Osteocyte (in vitro differentiated cells): ENCODE results near the gene RABGEF1. TPM values are rescaled to one million over a fixed set of nuclear protein-coding genes. Genes with fewer than 3 reads are reported as not detected.

Experiments
- DNase-seq: peaks from one replicate; pipeline ENCODE4 v3.0.0; 2021; ENCODE audit warnings: mixed read lengths; ENCODE audit not compliant: unreplicated experiment; ENCODE audit errors: extremely low spot score
- H3K27ac Mint-ChIP-seq: one replicate; pipeline ENCODE4 v1.8.0; 2021; ENCODE audit warnings: mild to moderate bottlenecking, mixed read lengths; ENCODE audit not compliant: unreplicated experiment
- H3K27me3 Mint-ChIP-seq: one replicate; pipeline ENCODE4 v1.8.0; 2021; ENCODE audit warnings: mixed read lengths; ENCODE audit not compliant: unreplicated experiment
- H3K36me3 Mint-ChIP-seq: one replicate; pipeline ENCODE4 v1.8.0; 2021; ENCODE audit warnings: mixed read lengths; ENCODE audit not compliant: unreplicated experiment
- H3K4me1 Mint-ChIP-seq: one replicate; pipeline ENCODE4 v1.8.0; 2021; ENCODE audit warnings: mixed read lengths; ENCODE audit not compliant: unreplicated experiment
- H3K4me3 Mint-ChIP-seq: one replicate; pipeline ENCODE4 v1.8.0; 2021; ENCODE audit warnings: mild to moderate bottlenecking, moderate library complexity, mixed read lengths; ENCODE audit not compliant: unreplicated experiment
- H3K9me3 Mint-ChIP-seq: one replicate; pipeline ENCODE4 v1.8.0; 2021; ENCODE audit warnings: mixed read lengths; ENCODE audit not compliant: unreplicated experiment
- total RNA-seq: library from RNA; stranded (reverse); gene quantifications from 2 replicates; pipeline ENCODE4 v1.2.1, GENCODE V29; 2021
- TF ChIP-seq, protein P1 (sequence below): fragments of 200-600 bp; sonication (generic); IDR thresholded peaks from 2 replicates; pipeline ENCODE4 v1.5.0; 2021; ENCODE audit warnings: antibody characterized with exemption, mild to moderate bottlenecking, moderate library complexity

The RABGEF1 gene
- total RNA-seq, 1 donor from 2014 or later = 25.3 TPM

DNA sequence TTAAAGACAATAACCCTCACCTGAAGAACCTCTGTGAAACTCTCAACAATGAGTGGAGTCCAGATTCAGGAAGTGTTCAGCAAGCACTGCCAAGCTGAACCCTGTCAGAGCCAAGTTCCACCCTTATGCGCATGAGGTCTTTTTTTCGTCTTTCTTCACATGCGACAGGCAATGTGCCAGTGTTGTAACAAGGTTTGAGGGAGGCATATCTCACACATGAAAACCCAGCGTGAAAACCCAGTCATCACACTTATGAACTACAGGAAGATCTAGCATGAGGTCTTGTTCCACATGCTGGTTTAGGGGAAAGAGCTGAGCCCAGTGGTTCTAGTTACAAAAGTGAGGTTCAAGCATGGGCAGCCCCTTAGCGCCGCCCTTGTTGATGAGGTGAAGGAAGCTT lies 49.7 kb downstream of the RABGEF1 start:
- Mint-ChIP-seq H3K9me3 (no peaks in the 10 kb centered on the region), H3K4me1 (peaks cover 14% of the 10 kb centered on the region), H3K27ac (no peak overlapping the region), H3K36me3 (peaks cover 27% of the 10 kb centered on the region), H3K27me3 (no peaks in the 10 kb centered on the region), H3K4me3 (no peak overlapping the region)
- no peak for DNase-seq
- TF ChIP-seq, protein P1, sequence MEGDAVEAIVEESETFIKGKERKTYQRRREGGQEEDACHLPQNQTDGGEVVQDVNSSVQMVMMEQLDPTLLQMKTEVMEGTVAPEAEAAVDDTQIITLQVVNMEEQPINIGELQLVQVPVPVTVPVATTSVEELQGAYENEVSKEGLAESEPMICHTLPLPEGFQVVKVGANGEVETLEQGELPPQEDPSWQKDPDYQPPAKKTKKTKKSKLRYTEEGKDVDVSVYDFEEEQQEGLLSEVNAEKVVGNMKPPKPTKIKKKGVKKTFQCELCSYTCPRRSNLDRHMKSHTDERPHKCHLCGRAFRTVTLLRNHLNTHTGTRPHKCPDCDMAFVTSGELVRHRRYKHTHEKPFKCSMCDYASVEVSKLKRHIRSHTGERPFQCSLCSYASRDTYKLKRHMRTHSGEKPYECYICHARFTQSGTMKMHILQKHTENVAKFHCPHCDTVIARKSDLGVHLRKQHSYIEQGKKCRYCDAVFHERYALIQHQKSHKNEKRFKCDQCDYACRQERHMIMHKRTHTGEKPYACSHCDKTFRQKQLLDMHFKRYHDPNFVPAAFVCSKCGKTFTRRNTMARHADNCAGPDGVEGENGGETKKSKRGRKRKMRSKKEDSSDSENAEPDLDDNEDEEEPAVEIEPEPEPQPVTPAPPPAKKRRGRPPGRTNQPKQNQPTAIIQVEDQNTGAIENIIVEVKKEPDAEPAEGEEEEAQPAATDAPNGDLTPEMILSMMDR = no peak

DNA sequence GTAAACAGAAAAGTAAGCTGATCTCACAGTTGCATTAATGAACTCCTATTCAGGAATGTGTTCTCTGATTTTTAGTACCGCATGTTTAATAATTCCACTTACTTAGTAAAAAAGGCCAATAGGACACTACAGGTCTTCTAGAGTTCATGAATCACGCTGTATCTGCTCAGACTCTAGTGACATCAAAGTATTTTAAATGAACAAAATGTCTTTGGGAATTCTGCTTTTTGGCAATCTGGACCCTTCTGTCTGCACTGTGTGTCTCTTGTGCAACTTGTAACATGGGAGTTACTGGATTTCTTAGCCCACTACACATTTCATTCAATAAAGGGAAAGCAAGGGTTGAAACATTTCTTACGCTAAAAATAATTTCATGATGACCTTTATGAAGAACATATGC lies 50.2 kb downstream of the RABGEF1 start:
- no peaks in the 10 kb centered on the region for H3K27me3 Mint-ChIP-seq
- H3K4me3 Mint-ChIP-seq = no peak overlapping the region
- no peak overlapping the region for H3K27ac Mint-ChIP-seq
- H3K4me1 Mint-ChIP-seq = peaks cover 14% of the 10 kb centered on the region
- DNase-seq = no peak
- H3K9me3 Mint-ChIP-seq = no peaks in the 10 kb centered on the region
- H3K36me3 Mint-ChIP-seq = peaks cover 26% of the 10 kb centered on the region
- TF ChIP-seq, protein P1 = no peak

DNA sequence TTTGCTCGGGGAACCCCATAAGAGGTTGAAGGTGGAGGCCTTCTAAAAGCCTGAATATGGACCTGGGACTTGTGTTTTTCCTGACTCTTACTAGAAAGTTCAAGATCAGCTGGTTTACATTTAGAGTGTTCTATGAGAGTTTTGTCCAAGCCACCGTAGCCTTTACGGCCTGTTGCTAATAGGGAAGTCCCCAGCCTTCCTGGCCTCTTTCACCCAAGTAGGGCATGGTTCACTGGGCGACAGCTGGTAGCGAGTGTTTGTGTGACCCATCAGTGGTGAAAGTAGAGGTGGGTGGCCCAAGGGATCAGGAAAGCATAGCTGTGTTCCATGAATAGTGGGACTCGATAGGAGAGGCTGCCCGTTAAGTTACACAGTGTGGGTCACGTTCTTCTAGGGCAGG lies 60.1 kb downstream of the RABGEF1 start:
- no peak overlapping the region for H3K4me3 Mint-ChIP-seq
- no peaks in the 10 kb centered on the region for H3K27me3 Mint-ChIP-seq
- H3K9me3 Mint-ChIP-seq = no peaks in the 10 kb centered on the region
- no peak overlapping the region for H3K27ac Mint-ChIP-seq
- H3K4me1 Mint-ChIP-seq = no peaks in the 10 kb centered on the region
- TF ChIP-seq, protein P1 = no peak
- peaks cover 58% of the 10 kb centered on the region for H3K36me3 Mint-ChIP-seq
- DNase-seq = peak; percentile 57

DNA sequence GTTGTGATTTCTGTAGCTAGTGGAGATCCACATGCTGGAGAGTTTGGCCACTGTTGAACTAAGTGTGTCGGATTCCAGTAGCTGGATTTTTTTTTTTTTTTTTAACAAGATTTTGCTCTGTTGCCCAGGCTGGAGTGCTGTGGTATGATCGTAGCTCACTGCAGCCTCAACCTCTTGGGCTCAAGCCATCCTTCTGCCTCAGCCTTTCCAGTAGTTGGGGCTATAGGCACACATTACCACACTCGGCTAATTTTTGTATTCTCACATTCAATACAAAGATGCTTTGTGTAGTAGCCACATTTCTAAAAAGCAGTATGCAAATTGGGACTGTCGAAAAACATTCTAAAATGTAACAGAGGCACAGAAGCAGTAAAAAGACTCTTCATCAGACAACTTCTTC lies 63.5 kb downstream of the RABGEF1 start:
- peaks cover 58% of the 10 kb centered on the region for H3K36me3 Mint-ChIP-seq
- no peak for DNase-seq
- no peaks in the 10 kb centered on the region for H3K27me3 Mint-ChIP-seq
- no peak overlapping the region for H3K27ac Mint-ChIP-seq
- H3K4me3 Mint-ChIP-seq = no peak overlapping the region
- no peaks in the 10 kb centered on the region for H3K9me3 Mint-ChIP-seq
- H3K4me1 Mint-ChIP-seq = no peaks in the 10 kb centered on the region
- TF ChIP-seq, protein P1 = no peak

GRCh38 chr7:66807736-66808135 lies 67.2 kb downstream of the RABGEF1 start:
- no peak overlapping the region for H3K27ac Mint-ChIP-seq
- peaks cover 45% of the 10 kb centered on the region for H3K36me3 Mint-ChIP-seq

More at GRCh38 chr7:66807736-66808135, 67.2 kb downstream of the RABGEF1 start:
- no peaks in the 10 kb centered on the region for H3K27me3 Mint-ChIP-seq
- TF ChIP-seq, protein P1 = no peak
- no peak for DNase-seq
- H3K9me3 Mint-ChIP-seq = no peaks in the 10 kb centered on the region
- H3K4me1 Mint-ChIP-seq = no peaks in the 10 kb centered on the region
- H3K4me3 Mint-ChIP-seq = no peak overlapping the region
